ENCODE data around the gene ALOX15B.
A peak's percentile ranks its signal among the peaks of the same experiment; 100 is the strongest.

Gene ALOX15B

DNA sequence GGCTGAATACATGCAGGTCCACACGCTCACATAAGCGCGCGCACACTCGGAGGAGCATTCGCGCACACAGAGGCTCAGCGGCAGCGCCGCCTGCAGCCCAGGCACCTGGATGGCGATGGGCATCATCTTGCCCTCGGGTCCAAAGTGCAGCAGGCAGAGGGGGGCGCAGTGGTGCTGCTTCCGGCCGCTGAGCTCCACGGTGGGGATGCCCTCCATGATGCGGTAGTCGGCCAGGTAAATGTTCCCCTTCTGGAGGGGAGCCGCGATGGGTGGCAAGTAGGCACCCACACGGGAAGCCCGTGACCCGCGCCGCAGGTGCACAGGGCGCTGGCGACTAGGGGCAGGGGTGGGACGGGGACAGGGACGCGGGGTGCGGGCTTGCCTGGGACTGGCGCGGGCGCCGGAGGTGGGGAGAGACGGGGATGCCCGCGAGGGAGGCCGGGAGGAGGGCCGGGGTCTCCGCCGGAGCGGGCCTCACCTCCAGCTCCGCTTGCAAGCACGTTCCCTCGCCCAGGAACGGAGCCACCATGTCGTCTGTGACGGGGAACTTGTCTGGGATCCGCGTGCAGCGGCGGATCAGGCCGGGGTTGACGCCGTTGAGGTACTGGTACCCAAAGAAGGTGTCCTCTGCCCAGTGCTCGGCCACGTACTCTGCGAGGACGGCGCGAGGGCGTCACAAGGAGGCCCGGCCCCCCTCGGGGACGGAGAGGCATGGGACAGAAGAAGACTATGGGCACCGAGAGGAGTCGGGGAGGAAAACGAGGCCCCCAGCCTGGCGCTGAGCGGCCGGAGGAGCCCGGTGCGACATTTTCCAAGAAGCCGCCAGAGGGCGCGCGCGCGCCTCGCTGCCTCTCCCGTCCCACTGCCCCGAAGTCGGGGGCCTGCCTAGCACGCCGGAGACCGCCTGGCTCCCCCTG, 40.7 kb downstream of the ALOX15B start:
- peak; percentile 61 to 80 (median 80) for DNase-seq (ENCODE audit: low read depth in 2 of 3, low spot score in 2 of 3)

GRCh38 chr17:8080208-8080798, 41.4 kb downstream of the ALOX15B start:
- DNase-seq (ENCODE audit: low read depth in 2 of 3, low spot score in 2 of 3) = no peak

GRCh38 chr17:8080799-8081219, 42.0 kb downstream of the ALOX15B start:
- no peak for DNase-seq (ENCODE audit: low read depth in 2 of 3, low spot score in 2 of 3)

GRCh38 chr17:8081876-8082275, 43.0 kb downstream of the ALOX15B start:
- DNase-seq (ENCODE audit: low read depth in 2 of 3, low spot score in 2 of 3) = no peak

DNA sequence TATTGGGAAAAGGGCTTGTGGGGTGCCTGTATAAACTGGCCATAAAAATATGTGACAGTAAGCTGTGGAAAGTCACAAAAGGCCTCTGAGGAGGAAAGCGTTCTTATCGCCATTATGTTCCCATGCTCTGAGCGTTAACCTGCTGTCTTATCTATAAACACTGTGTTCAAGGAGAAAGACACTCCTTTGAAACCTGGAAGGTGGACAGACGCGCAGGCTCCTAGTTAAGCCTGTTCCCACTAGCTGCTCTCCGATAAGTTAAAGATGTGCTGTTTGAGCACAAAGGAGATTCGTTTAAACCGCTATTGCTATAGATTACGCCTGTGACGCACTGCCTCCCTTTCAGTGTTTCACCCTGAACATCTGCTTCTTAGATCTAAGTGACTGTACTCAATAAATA, 43.4 kb downstream of the ALOX15B start:
- DNase-seq (ENCODE audit: low read depth in 2 of 3, low spot score in 2 of 3) = no peak

DNA sequence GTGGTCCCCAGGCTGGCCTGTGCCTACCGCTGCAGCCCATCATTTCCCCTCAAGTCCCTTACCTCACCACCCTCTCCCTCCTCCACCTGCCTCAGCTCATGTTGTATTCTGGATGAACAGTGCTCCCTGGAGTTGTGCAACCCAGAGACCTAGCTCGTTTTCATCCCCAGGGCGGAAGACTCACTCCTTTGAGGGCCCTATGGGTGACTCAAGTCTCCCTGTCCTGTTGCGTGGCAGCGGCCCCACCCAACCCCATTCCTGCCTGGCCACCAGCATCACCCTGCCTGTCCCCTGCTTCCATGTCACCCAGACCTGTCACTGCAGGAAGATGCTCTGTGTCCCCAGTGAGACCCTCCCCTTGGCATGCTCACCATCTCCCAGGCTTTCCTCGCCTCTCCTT, 45.4 kb downstream of the ALOX15B start:
- no peak for DNase-seq (ENCODE audit: low read depth in 2 of 3, low spot score in 2 of 3)

DNA sequence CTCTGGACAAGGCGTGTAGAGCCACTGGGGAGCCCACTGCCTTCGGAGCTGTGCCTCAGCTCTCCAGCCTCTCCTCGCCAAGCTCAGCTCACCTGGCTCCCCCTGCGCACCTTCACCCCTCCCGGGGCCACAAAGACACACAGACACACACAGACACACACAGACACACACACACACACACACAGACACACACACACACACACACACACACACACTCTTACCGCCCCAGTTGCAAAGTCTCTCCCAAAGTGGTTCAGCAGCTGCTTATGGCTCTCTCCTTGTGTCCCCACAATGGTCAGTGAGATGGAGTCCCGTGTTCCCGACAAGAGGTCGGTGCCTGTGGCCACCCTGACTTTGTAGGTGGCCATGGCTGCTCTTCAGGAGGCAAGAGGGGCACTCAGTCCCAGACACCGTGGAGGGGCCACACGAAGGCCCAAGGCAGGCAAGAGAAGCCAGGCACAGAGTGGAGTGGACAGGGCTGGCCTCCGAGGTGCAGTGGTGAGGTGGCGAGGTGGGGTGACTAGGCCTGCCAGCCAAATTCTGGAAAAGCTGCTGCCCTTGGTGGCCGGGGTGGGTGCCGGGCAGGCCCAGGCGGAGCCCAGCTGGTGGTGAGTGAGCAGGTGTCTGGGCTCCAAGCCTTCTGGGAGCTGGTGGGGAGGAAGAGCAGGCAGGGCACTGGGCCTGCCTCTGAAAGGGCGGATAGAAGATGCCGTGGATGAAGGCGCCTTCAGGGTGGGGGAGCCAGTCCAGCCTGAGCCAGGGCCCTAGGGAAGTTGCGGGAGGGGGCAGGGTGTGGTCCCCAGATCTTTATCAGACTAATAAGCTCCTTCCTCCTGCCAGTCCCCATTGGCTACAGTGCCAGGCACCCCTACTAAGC, 48.5 kb downstream of the ALOX15B start, which contains the start of gene ALOX12B:
ALOX12B (minus strand) TSS at position 642 of the 877 bp plus-strand sequence; CDS start at position 368, 274 bp downstream.
- no peak for DNase-seq (ENCODE audit: low read depth in 2 of 3, low spot score in 2 of 3)

DNA sequence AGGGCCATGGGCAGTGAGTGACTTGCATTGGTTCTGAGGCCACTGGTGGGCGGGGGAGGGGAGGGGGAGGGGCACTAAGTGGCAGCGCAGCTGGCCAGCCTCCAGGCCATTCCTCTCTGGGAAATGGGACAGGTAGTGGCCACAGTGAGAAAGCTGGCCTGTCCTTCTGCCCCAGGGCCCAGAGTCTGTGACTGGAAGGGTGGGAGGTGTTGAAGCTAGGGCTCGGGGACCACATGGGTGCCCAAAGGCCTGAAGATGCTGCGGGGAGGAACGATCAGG, 49.0 kb downstream of the ALOX15B start:
- no peak for DNase-seq (ENCODE audit: low read depth in 2 of 3, low spot score in 2 of 3)

GRCh38 chr17:8089728-8090127, 50.9 kb downstream of the ALOX15B start:
- no peak for DNase-seq (ENCODE audit: low read depth in 2 of 3, low spot score in 2 of 3)

DNA sequence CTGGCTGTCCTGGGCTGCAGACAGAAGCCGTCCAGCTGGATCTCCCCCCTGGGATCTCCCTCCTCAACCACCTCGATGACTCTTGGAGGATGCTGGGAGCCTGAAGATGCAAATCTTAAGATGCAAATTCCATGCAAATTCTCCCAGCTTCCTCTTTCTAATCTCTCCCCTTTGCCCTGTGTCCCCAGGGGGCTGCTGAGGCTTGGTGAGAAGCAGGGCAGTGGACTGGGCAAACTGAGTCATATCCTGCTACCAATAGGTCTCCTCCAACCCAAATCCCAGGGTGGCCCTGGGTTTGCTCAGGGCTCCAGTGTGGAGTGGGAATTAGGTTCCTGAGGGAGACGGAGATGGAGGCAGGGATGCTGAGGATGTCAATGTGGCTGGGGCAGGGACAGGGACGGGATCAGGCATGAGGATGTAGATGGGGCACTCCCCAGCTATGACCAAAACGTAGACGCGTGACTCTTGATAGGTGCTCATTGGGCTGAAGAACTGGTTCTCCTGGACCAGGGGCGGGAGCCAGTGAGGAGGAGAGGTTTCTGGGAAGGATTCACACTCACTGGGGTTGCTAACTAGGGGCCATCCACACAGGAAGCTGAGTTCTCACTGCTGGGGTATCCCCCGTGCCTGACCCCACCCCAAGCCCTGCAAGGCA, 52.3 kb downstream of the ALOX15B start:
- no peak for DNase-seq (ENCODE audit: low read depth in 2 of 3, low spot score in 2 of 3)

GRCh38 chr17:8095361-8095760, 56.5 kb downstream of the ALOX15B start:
- no peak for DNase-seq (ENCODE audit: low read depth in 2 of 3, low spot score in 2 of 3)

- DNase-seq (ENCODE audit: low read depth in 2 of 3, low spot score in 2 of 3) = no peak
Observed at GRCh38 chr17:8096541-8096940, 57.7 kb downstream of the ALOX15B start.

Data from activated CD8-positive, alpha-beta memory T cell treated with anti-CD3 and anti-CD28 coated beads for 48 hours (primary cell).